GM19467 (cell line): Measurements from ENCODE around the gene MYOF.
"Not testable (repeated sequence)": the region's sequence is repeated elsewhere in the genome, so short reads cannot be mapped to it uniquely, and the experiment has no call there.

Experiments used
- ATAC-seq: cut with Tn5 transposase; IDR thresholded peaks from one replicate; pipeline ENCODE4 v1.9.1; 2021; ENCODE audit warnings: mild to moderate bottlenecking, moderate library complexity; ENCODE audit not compliant: unreplicated experiment

Gene MYOF

DNA sequence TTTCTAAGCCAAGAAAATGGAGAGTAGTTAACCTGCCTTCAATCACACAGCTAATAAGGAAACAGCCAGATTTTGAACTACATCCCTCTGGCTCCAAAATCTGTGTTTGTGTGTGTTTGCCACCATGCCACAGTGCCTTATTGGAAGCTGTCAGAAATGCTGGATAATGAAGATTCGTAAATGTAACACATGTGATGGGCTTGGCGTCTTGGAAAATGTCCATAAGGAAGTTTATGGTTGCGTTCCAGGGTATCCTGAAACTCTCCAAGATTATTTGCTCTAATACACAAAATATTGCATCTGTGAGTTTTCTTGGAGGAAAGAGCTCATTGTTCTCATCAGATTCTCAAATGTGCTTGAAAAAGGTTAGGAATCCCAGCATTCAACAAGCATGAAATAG lies 22.7 kb downstream of the MYOF start:
- no peak for ATAC-seq

DNA sequence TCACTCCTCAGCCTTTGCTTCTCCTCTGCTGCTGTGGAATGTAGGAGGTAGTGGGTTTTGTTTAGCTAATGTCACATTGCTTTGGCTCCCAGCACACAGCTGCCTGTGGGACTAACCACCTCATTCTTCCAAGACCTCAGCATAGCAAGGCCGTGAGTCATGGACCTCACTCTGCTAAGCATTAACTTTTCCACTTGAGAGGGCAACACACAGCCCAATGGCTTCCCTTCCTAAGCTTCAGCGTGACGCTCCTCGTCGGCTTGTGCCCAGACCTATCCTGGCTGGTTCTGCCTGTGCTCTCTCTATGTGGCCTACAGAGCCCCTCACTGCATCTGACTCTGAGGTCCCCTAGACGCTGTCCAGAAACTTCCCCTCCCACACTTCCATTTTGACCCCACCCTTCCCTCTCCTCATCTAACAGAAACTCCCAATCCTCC lies 23.3 kb downstream of the MYOF start:
- no peak for ATAC-seq

DNA sequence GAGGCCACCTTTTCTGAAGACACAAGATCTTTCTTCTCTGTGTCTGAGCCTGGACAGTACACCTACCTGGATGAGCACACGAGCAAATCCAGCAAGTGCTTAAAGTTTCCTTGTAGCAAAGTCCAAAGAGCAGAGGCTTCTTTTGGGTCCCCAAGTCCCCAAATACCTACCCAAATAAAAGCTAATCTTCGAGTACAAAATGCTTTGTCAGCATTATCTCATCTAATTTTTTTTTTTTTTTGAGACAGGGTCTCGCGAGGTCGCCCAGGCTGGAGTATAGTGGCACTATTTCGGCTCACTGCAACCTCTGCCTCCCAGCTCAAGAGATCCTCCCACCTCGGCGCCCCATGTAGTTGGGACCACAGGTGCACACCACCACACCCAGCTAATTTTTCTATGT lies 24.6 kb downstream of the MYOF start:
- no peak for ATAC-seq

DNA sequence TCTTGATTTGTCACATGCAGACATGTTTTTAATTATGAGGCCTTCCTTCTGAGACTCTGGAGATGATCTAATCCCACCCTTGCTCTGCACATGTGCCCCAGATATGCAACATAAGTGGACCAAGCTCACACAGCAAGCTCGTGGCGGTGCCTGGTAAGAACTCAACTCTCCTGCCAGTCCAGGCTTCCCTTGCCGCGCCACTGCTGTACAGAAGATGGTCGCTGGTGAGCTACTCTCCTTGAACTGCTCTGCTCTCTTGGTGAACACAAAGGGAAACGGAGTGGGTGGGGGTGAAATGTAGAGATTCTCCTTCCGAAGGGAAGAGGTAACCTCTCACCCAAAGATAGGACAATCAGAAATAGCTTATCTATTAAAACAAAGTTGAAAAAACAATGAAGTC lies 25.7 kb downstream of the MYOF start:
- no peak for ATAC-seq

DNA sequence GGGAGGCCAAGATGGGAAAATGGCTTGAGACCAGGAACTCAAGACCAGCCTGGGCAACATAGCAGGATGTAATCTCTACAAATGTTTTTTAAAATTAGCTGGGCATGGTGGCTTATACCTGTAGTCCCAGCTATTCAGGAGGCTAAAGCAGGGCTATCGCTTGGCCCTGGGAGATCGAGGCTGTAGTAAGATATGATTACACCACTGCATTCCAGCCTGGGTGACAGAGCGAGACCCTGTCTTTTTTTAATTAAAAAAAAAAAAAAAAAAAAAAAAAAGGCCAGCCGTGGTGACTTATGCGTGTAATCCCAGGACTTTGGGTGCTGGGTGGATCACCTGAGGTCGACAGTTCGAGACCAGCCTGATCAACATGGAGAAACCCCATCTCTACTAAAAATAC lies 27.4 kb downstream of the MYOF start:
- no peak for ATAC-seq

DNA sequence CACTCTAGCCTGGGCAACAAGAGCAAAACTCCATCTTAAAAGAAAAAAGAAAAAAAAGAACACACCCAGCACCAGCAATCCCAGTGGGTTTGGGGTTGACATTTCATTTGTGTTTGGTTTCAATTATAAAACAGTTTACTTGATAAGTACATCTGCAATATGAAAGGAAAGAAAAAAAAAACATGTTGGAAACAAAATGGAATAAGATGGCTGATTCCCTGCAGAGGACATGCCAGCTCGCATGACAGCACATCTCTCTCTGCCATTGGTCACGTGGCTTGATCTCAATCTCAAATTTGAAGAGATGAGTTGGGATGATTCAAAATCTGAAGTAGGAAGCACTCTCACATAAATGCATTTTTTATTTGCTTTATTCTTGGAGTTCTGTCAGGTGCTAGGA lies 28.0 kb downstream of the MYOF start:
- no peak for ATAC-seq

DNA sequence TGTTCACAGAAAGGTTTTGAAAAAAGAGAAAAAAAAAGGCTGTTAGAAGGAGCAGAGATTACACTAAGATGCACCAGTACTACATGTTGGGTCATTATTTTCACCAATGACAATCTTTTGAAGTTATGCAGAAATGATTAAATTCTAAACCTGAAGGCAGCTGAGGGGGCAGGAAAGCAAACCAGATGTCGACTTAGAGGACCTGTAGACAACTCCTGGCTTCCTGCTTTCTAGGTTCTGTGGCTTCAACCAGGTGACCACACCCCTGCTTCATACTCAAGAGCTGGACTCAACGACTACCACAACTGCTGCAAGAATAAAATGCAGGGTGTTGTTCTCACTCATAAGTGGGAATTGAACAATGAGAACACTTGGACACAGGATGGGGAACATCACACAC lies 30.0 kb downstream of the MYOF start:
- ATAC-seq = no peak

DNA sequence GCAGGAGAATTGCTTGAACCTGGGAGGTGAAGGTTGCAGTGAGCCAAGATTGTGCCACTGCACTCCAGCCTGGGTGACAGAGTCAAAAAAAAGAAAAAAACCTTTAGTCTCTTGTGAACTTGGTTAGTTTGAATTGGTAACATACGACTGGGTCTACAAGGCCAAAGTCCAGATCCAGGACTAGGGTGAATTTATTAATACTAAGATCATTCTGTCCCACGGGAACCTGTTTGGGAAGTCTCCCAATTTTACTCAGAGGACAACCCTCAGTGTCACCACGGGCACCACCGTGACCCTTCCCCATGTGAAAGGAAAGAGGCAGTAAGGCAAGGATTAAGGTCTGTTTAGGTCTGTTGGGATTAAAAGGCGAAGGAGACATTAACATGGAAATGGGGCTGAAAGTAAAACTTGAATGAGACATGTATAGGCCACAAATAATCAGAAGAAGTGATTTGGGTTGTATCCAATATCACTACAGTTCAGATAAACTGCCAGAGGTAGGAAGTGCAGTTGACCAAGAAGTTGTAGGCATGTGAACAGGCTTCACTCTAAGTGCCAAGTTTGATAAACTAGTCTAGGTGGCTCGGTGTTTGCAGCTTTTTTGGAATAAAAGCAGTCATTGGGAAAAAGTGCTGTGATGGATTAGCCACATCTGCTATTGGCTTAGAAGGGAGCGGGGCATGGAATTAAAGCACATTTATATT lies 30.7 kb downstream of the MYOF start:
- ATAC-seq = no peak

DNA sequence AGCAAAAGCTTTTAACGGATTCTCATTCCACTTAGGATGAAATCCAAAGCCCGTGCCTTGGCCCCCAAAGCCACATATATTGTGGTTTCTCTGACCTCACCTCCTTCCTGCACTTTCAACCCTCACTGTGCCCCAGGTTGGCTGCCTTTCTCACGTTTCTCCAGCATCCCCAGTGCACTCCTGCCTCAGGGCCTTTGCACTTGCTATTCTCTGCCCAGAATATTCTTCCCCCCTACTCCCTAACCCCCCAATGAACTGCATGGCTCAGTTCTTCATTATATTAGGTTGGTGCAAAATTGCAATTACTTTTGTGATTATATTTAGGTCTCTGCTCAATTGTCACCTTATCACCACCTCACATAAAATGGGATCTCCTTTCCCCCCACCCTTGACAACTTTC lies 34.2 kb downstream of the MYOF start:
- no peak for ATAC-seq

DNA sequence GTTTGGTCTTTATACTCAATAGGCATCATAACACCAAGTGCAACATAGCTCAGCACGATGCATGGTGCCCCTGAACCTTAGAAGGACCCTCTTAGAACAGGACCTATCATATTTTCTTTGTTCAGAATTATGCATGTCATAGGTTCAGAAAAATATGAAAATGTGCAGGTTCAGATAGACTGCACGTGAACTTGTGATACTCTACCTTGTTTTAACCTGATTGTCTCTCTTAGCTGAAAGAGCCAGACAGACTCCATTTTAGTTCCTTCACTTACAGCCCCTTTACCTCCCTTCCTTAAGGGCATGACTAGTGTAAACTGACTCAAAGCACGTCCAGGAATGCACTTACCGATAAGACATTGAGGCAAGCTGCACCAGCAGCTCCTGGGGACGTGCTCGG lies 35.1 kb downstream of the MYOF start:
- no peak for ATAC-seq

DNA sequence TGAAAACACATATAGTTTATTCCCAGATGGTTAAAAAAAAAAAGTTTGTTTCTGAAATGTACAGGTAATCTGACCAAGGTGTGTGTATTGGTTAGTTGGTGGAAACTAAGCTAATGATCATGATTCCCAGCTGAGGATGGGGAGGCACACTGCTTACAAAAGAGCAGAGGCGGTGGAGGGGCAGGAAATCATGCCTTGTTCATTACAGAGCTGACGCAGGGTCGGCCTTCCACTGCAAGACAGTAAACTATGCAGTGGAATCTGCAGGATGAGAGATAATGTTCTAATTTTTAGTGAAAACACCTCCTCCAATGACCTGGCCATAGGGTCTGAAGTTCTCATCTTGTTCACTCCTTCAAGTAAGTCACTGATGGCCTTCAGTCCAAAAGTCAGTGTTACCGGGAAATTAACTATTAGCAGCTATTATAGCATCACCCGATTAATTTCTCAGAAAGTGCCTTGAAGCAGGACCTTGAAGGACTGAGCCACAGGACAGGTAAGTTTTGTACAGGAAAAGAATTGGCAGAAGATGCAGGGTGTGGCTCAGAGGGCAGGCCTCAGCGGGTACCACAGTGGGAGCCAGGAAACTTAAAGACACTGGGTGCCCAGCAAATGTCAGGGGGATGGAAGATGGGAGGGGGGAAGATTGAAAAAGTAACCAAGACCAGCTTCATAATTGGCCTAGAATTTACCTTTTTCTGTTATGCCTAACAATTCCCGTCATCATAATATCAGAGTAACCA lies 36.0 kb downstream of the MYOF start:
- no peak for ATAC-seq

DNA sequence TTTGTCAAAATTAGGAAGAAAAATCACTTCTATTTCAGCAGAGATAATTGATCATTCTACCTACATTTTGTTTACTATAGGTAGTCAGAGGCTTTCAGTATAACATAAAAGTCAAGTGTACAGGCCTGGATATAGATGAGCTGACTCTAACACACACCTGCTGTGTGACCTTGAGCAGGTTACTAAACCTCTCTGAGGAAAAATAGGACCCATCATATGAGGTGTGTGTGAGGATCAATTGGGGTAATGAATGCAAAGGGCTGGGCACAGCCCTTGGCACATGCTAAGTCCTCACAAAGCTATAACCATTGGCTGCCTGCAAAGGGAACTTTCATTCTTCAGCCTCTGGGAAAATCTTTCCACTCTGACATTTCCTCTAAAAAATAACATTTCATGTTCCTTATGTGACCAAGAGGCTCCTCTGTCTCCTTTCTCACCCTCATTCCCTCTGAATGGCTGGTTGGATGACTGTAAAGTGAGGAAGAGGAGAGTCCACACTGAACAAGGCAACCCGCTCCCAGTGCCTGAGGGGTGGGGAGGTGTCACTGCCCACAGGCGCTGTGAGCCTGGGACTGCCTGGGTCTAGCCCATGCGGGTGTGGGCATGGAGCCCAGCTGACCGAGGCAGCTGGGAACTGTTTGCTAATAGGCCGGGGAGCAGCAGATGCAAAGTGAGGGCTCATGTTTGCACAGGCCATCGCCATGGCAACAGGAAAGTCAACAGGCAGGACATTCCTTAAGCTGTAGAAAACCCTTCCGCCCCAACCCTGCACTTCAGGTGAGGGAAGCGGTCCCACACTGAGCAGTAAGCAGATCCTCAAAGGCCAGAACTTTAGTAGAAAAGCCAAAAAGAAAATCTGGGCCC lies 36.8 kb downstream of the MYOF start:
- no peak for ATAC-seq

DNA sequence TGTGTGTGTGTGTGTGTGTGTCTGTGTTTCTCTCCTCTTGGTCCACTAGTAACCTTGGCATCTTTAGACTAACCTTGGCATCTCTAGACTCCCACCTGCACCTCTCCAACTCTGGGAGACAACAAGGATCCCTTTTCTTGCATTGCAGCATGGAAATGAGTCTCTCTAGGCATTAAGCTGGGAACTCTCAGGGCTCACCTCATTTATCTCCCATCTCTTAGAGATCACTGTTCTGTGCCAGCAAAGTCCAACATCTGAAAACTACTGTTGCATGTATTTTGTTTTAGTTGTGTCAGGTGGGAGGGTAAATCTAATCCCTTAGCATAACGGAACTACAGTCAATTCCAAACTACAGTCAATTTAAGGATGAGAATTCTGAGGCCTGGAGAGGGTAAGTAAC lies 38.7 kb downstream of the MYOF start:
- ATAC-seq = no peak

DNA sequence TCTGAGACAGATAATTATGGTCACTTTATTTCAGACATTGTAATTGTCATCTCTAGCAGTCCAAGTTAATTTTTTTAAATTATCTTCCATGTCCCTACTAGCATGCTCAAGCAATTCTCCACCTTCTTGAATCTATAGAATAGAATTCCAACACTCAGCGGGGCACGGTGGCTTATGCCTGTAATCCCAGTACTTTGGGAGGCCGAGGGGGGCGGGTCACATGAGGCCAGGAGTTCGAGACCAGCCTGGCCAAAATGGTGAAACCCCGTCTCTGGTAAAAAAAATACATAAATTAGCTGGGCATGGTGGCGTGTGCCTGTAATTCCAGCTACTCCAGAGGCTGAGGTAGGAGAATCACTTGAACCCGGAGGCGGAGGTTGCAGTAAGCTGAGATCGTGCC lies 39.4 kb downstream of the MYOF start:
- ATAC-seq = not testable (repeated sequence)

DNA sequence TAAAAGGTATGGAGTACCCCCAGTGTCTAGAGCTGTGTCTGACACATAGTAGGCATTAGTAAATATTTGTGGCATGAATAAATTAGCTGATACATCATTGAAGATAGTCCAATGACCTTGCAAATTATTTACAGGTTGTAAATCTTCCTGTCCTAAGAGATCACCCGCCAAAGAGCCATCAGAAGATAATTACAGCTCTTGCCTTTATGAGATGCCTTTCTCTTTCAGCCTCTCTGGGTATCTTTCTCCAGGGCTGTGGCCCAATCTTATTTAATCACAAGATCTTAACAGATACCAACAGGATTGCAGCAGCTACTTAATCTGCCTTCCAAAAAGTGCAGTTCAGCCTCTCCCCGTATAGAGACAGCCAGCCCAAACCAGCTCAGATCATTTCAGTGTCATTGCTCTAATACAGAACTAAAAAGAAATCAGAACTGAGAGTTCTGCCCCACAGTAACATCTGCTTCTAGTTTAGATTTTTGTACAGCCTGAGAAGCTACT lies 41.5 kb downstream of the MYOF start:
- no peak for ATAC-seq

DNA sequence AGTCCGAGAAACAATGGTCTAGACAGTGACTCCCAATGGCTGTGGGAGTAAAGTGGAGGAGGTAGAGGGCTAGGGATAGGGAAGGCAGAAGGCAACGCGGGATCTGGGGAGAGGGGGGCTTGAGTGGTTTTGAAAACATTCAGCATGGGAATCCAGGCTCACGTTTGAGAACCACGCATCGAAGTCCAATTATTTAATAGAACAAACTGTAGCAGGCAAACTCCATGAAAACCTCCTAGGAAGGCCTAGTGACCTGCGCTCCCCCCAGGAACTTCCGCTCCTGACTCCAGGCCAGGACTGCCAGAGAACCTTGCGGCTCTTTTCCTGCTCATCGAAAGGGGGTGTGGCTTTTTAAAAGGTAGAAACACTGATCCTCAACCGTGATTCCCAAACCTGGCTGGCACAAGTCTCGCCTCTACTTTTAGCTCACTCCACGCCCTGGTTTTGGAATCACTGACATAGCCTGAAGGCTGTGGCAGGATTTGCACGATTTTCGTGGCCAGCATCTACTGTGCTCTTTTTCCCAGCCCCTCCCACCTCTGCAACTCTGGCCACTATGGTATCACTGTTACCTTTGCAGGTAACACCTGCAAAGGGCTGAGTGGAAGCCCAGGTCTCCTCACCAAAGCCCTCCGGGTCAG lies 43.4 kb downstream of the MYOF start:
- no peak for ATAC-seq

DNA sequence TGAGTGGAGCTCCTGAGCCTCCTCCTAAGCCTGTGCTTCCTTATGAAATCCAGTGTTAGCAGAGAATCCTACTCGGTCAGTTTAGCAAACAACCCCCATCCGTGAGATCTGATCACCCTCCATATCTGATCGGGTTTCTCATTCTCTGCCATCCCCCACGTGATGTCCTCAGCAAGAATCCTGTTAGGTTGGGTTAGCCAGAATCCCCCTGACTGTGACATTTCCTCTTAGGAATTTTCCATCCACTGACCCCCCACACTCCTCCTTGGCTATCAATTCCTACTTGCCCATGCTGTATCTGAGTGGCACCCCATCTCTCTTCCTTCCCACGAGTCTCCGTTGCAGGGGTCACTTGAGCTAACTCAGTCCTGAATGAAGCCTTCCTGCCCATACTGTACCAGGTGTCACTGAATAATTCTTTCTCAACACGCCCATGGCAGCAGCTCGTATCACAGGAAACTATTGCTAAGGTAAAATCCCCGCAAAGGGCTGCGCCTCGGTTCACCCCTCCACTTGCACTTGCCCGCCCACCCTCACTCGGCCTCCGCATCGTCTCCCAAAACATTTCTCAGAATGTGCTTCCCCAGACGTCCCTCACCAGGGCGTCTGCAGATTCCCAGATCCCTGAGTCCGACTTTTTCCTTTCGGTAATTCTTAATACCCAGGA lies 44.1 kb downstream of the MYOF start:
- no peak for ATAC-seq

DNA sequence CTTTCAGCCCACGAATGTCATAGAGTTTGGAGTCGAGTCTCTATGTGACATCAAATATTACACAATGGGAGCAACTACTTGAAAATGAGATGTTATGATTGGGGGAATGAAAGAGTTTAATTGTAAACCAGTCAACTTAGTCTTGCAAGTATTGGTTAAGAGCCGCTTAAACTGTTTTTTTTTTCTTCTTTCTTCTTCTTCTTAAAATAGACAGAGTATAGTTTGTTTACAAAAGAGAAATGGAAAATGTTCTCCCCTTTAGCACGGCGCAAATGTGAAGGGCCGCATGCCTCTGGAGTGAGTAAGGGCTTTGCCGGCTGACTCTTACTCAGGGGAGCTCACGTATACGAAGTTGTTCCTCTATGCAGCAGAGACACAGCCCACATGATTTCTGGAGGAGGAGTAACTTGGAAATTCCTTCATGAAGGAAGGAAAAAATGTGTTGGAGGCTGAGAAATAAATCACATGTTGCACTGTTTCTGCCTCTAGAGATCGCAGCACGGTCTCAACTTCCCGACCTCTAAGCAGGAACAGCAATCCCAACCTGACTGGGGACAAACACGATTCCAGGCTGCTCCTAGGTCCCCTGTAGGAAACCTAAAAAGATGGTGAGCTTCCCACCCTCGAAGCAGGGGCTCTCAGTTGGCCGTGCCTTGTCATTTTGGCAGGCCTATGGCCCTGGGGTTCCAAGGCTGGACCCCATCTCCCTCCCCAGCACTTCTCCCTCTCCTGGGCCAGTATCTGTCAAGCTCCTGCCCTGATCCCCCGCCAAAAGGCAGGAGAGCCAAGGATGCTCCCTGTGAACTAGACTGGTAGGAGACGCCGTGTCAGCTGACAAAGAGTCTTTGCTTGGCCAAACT lies 44.8 kb downstream of the MYOF start:
- ATAC-seq = no peak

DNA sequence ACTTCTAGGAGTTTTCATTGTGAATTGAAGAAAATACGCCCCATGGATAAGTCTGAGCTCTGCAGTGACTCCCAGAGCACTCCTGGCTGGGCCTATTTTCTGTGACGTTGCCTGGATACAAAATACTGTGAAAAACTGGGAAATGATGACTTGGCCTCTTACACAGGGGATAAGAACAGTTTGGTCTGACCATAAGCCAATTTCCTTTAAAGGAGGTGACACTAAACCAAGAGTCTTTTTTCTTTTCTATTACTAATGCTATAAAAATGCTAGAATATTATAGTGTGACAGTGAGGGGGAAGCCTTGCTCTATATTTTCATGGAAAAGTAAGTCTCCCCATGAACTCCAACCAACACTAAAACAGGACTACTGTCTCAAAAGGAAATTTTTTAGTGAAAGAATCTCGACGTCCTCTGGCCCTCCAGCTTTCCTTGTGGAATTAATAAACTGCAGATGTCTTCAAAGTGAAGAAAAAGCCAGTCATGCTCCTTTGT lies 45.5 kb downstream of the MYOF start:
- ATAC-seq = no peak
